ENCODE data around the gene VPS16.
A peak's percentile ranks its signal among the peaks of the same experiment; 100 is the strongest.

Gene VPS16

DNA sequence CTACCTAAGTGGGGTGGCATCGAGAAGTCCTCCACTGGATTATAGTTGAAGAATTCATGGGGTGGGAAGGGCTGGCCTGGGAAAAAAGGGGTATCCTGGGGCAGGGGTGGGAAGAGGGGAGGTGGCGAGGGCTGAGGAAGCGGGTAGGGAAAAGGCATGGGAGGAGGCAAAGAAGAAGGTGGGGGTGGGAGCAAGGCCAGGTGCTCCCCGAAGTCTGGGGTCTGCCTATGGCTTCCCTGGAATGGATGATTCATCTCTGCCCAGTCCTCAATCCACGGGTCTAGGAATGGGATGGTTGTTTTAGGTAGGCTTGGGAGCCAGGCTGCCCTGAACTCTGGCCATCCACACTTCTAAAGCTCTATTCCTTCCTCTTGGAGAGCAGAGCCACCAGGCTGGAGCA is 4.5 kb upstream of the VPS16 start:
- DNase-seq = no peak

DNA sequence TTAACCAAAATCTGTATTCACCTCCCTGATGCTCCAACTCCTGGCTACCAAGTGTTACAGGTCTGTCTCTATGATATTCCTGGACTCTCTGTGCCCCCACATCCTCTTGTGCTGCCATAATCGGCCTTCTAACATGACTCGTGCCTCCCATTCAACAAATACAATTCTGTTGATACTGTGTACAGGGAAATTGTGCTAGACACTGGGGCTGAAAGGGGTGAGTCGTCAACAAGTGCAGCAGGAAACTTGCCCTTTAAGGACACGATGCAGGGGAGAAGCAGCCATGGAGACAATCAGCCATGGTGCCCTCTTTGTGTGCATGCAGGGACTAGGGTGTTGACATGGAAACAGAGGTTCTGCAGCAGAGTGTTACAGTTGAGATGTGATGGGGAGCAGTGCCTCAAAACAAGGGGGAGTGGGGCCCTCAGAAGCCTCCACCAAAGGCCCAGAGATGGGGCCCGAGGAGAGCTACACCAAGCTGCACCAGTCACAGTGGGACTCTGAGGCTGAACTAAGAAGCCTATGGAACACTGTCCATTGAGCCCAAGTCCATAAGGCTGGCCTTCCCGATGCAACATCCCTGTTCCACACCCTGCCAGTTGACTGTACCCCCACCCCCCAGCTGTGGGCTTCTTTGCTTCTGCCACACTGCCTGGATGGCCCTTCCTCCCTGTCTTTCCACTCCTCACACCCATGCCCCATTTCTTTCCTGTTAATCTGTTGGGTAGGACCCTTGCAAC is 3.2 kb upstream of the VPS16 start:
- no peak for DNase-seq

DNA sequence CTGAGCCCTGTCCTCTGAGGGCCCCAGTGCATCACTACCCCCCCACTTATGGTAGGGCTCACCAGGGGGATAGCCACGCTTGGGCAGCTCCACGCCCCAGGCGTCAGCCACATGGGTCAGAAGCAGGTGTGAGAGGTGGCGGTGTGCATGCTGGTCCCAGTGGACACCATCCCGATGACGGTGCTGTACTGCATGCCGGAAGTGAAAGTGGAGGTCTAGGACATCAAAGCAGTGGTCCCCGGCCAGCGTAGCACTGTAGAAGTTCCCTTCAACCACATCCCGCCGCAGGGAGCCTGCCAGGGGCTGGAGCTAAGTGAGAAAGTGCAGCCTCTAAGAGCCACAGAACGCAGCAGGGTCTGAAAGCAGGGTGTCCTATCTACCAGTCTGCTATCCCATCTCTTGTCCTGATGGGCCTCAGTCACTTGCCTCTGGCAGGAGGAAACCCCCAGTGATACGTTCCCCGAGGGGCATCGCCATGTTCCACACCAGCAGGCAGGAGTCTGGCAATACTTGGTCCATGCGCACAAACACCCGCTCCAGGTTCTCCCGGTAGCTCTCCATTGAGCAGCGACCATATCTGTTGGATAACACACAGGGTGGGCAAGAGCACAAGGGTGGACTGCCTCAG is 2.3 kb upstream of the VPS16 start:
- DNase-seq = no peak

DNA sequence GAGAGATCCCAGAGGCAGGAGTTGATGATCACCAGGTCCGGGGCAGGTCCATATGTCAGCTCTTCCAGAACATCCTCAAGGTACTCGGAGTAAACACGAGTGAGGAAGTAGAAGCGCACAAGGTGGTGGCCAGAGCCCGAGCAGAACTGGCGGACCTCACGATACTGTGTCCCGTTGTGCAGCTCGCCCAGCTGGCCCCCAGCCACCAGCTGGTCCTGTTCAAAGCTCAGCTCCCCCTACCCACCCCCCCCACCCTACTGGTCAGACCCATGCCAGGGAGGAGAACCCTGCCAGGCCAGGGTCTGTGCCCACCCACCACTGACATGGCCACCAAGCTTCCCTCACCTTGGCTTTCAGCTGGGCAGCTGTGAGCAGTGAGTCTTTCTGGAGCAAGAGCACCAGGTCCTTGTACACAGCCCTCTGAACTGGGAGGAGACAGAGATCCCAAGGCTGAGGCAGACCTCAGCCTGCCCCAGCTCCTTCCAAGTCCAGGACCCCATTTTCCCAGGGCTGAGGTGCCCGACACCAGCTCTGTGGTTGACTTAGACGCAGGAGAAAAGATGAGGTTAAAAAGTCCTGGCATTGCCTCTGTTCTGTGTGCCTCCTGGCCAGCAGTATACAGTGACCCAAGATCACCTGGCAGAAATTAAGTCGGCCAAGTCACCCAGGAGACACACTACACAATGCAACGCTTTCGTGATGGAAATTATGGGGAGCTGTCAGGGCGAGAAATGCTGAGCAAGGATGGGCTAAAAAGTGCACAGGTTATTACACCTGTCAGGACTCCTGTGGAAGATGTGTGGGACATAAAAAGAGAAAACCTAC is 1.5 kb upstream of the VPS16 start:
- DNase-seq = no peak

DNA sequence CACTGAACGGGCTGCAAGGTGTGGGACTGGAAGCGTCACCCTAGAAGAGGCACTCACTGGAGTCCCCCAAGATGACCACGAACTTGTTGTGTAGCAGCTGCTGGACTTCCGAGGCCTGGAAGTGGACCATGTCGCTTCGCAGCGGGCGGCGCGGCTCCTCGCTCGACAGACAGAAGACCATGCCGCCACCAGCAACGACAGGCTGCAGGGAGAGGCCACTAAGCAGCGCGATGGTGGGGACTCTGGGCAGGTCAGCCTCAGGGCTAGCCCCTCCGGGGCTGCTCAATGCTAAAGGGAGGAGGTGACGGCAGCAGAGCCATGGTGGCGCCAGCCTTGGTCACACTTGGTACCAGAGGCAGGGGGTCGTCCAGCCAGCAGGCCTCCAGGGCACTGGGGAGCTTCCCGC is 810 bp upstream of the VPS16 start:
- peak in 1 of 6 experiments; percentile 26 for DNase-seq

DNA sequence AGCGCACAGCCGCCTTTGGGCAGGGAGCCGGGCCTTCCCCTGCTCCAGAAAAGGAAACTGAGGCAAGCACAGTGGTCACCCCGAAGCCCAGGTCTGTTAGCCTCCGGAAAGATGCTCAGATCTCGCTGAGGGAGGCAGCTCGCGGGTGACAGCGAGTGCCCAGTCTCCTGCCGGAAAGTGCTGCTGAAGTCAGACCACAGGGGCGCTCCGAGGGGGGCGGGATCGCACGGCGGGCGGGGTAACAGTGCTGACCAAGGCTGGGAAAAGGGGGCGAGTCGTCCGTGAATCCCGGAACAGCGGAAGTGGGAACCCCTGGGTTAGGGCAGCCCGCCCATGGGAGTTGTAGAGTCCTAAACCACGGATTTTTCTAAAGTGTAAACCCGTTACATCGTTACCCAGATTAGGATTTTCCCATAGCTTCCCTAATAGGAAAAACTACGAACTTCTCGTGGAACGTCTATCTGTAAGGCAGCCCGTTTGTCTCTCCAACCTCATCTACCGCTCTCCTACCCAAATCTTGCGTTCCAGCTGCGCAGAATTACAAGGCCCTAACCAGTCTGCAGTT is 504 bp downstream of the VPS16 start:
- DNase-seq = peak in 2 of 6 experiments; percentile 19 to 40

DNA sequence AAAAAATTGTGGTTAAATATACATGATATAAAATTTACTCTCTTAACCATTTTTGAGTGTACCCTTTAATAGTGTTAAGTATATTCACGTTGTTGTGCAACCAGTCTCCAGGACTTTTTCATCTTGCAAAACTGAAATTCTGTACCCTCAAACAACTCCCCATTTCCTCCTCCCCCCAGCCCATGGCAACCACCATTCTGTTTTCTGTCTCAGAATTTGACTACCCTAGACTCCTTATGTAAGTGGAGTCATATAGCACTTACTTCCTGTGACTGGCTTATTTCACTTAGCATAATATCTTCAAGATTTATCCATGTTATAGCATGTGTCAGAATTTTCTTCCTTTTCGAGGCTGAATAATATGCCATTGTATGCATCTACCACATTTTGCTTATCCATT is 5.1 kb downstream of the VPS16 start:
- no peak for DNase-seq

DNA sequence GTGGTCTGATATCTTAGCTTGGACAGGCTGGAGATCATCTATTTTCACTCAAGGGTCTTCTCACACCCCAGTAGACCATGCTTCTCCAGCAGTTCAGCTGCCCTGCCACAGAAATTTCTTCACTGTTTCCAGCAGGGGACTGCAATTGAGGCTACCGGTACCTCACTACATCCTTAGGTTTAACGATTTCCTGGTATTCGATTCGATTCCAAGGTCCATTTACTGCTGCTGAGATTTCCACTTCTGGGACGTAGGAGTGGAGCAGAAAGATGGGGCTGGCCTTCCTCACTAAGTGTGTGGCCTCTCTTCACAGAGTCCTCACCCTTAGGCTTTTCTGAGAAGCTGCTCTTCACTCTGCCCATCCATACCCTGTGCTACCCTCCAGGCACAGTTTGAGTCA is 6.2 kb downstream of the VPS16 start:
- DNase-seq = no peak

DNA sequence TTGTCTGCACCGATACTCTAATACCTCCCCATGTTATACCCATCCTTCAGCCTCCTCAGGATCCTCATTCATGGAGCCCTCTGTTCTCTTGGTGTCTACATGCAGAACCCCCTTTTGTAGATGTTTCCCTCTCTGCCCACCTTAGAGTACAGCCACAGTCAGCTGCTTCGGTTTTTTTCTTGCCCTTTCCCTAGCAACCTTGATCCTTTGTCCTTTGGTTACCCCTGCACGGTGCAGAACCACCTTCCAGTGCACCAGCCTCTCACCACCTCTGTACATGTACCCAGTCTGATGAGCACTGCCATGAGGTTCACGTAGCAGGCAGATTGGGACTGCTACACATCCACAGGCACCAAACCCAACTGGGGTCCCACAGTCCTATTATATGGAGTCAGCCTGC is 7.3 kb downstream of the VPS16 start:
- no peak for DNase-seq

DNA sequence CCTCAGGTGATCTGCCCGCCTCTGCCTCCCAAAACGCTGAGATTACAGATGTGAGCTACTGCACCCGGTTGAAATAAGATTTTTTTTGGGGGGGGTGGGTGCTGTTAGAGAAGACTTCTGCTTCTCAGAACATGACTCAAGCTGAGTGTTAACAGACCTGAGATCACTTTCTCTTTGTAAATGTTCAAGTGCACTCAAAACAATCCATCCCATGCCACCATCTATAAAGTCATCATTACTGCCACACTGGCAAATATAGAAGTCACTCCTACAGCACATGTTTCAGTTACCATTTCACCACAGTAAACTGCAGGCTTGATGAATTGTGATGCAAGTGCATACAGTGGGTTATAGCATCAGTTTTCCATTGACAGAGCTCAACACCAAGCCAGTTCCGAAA is 9.0 kb downstream of the VPS16 start:
- DNase-seq = no peak

DNA sequence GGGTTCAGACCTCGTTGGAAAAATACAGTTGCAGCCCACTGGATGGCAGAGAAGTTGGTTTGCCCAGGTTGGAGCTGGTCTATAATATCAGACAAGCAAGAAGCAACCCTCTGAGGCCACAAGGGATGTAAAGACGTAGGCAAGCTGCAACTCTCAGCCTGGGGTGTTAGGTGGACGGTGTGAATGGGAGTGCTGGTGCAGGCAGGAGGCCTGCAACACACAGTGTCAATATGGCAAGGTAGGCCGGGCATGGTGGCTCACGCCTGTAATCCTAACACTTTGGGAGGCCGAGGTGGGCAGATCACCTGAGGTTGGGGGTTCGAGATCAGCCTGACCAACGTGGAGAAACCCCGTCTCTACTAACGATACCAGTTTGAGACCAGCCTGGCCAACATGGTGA is 10.5 kb downstream of the VPS16 start:
- DNase-seq = no peak

DNA sequence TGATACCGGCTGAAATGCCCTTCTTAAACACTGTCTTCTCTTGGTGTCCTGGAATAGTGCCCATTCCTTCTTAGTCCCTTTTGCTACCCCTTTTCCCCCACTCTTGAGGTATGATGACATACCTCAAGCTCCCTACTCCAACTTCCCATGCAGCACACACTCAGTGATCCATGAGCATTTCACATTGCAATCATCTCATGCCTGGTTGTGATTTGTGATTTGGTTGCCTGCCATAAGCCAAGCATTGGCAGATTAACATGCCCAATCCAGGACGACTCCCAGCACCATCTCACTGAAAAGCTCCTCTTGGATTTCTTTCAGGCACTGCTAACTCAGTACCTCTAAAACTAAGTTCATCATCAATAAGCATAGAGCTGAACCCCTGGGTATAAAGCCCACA is 18.0 kb downstream of the VPS16 start:
- no peak for DNase-seq

DNA sequence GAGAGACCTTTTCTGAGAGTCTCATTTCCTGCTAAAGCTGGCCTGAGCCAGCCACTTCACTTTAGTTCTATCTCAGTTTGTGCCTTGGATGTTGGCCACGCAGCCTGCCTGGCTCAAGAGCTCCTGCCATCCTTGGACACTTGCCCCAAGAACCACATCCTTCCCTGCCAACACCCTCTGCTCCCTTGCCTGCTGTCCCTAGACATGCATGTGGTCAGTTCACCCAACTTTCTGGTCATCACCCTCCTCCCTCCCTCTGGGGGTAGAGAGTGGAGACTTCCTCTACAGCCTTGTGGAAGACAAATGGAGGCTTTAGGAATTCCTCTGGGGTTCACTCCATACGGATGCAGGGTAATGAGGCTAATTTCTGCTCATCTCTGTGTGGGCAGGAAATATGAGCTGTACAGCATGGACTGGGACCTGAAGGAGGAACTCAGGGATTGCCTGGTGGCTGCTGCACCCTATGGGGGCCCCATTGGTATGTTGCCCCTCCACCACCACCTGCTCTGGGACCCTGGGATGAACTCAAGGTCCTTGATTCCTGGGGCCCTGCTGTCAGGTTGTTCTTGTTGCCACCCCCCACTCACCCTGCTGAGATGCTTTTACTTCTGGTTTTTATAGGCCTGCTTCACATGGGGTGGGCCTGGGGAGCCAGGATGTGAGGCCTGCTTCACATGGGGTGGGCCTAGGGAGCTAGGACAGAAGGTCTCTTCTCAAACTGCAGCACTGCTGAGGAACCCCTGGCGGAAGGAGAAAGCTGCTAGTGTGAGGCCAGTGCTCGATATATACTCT is 19.0 kb downstream of the VPS16 start:
- DNase-seq = no peak

DNA sequence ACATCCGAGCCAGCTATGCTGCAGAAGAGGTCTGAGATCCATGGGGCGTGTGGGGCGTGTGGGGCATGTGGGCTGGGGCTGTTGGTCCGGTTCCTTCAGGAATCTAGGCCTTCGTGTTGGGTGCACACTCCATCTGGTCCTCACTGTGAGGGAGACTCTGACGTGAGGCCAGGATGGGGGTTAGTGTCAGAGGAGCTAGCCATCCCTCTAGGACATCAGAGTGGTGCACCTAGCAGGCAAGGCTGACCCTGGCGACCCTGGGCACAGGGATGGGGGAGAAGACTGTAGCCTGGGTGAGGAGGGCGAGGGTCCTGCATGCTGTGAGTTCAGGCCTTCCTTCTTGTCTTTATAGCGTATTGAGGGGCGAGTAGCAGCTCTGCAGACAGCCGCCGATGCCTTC is 24.1 kb downstream of the VPS16 start:
- DNase-seq = no peak

DNA sequence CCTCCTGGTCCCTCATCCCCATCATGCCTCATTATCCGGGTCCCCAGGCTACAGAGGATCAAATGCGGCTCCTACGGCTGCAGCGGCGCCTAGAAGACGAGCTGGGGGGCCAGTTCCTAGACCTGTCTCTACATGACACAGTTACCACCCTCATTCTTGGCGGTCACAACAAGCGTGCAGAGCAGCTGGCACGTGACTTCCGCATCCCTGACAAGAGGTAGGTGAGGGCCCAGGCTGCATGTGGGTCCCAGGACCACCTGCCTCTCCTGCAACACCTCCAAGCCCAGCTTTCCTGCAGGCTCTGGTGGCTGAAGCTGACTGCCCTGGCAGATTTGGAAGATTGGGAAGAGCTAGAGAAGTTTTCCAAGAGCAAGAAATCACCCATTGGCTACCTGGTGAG is 24.6 kb downstream of the VPS16 start:
- DNase-seq = no peak

DNA sequence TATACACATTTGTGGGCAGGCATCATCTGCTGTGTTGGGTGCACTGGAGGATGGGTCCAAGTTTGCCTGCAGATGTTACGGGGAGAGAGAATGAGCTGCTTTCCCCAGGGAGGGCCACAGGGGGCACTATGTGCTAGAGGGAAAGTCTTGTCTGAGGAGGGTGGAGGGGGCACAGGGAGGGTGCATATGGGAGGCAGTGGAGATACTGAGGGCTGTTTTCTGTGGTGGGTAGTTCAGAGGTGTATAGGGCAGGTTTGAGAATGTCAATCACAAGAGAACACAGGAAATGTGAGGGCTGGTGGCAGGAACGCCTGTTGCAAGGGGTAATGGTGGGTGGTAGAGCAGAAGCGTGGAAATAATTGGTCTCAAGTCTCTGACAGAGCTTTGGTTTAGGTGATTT is 25.1 kb downstream of the VPS16 start:
- peak in 5 of 6 experiments; percentile 17 to 43 (median 34) for DNase-seq

DNA sequence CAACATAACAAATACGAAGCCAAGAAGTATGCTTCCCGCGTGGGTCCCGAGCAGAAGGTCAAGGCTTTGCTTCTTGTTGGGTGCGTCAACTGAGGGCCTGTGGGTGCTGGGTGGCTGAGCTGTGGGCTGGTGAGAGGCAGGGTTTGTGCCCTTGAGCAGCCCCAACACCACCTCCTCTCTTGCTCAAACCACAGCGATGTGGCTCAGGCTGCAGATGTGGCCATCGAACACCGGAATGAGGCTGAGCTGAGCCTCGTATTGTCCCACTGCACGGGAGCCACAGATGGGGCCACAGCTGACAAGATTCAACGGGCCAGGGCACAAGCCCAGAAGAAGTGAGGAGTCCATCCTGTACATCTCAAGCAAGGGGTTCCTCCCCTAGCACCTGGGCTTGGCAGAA is 25.7 kb downstream of the VPS16 start:
- DNase-seq = no peak

DNA sequence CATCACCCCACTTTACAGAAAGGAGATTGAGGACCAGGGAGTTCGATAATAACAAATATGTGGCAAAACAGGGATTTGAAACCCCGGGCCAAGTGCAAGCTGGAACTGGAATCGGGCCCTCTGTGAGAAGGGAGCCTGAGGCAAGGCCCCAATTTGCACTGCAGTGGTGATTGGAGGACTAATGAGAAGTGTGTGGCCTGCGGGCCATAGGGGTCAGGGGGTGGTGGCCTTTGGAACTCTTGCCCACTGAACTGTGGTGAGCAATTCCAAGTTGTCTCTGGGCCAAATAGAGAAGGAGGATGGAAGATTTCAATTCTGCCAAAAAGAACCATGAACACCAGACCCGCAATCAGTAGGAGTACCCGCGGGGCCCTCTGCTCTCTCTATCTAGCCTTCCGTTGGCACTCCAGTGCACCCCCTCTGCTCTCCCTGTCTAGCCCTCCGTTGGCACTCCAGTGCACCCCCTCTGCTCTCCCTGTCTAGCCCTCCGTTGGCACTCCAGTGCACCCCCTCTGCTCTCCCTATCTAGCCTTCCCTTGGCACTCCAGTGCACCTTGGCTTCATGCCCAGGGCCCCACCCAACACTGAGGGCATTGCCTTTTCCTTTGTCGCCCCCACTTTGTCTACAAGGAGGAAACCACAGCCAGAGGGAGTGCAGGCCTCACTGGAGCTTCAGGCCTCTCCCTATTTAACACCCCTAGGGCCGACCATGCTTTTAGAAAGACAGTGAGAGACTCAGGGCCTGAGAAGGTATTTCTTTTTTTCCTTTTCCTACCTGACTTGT is 26.7 kb downstream of the VPS16 start:
- DNase-seq = no peak

DNA sequence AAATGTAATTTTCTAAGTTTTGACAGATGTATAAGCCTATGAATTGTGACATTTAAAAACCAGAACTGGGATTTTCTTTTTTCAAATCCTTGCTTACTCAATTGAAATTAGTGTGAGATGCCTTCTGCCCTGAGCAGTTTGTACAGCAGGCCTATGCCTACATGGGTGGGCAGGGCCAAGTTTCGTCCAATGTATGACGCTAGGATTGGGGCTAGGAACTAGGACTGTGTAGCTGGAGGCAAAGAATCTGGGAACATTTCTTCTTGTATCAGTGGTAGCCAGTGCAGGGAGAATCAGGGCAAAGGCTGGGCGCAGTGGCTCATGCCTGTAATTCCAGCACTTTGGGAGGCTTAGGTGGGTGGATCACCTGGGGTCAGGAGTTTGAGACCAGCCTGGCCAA is 28.8 kb downstream of the VPS16 start:
- no peak for DNase-seq

DNA sequence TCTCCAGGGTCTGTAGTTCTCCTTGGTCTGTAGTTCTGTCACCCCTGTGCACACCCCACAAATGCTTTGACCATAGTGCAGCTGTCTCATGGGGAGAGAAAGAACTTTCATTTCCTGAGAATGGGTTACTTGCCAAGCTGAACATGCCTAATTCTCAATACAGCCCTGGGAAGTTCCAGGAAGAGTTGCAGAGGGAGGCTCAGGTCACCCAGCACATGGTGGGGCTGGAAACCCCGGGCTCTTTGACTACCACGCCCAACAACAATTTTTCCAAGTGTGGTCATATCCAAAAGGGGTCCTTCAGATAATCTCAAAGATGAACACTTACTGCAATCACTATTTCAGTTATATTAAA is 30.5 kb downstream of the VPS16 start:
- no peak for DNase-seq

DNA sequence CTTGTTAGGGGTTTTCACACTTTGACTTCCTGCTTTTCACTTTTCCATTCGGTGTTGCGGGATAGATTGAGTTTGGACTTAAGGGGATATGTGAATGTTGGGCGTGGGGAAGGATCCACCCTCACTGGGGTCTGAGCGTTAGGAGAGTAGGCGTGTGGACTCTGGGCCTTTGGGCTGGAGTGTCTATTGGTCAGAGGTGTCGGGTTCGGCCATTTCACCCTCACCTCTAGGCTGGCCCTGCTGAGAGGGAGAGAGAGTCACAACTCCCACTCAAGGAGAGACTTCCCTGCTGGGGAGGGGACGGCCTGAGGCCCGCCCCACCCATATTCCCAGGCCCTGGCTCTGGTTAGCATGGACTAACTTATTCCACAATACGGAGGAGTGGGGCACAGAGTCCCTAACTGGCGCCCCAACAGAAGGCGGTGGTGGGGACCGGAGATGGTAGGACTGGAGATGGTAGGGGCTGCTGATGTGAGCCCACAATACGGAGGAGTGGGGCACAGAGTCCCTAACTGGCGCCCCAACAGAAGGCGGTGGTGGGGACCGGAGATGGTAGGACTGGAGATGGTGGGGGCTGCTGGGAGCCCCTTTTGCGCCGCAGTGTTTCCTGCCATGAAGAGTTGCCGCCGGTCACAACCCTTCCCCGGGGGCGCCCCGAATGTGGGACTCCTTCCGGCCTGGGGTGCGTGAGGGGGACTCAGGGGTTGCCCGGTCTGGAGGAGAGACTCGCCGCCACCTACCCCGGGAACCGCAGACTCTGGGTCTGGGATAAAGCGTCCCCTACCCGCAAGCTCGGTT is 31.3 kb downstream of the VPS16 start:
- no peak for DNase-seq
